WTC11 (cell line): ENCODE results near the gene CXCR5.

Experiments used
- ATF3 ChIP-seq: sonication (generic); formaldehyde crosslinking; conservative IDR thresholded peaks from 2 replicates; pipeline ENCODE4 v1.8.1; 2022; ENCODE audit warnings: mild to moderate bottlenecking, missing genetic modification reagents
- CTCF ChIP-seq: fragments of 200-600 bp; IDR thresholded peaks from 2 replicates; pipeline ENCODE4 v1.8.0; 2022; ENCODE audit warnings: antibody characterized with exemption
- ELF4 ChIP-seq: sonication (generic); formaldehyde crosslinking; IDR thresholded peaks from 2 replicates; pipeline ENCODE4 v1.8.1; 2022; ENCODE audit warnings: low read depth, mild to moderate bottlenecking, moderate library complexity, missing genetic modification reagents
- ESRRA ChIP-seq: sonication (generic); formaldehyde crosslinking; IDR thresholded peaks from 2 replicates; pipeline ENCODE4 v1.8.1; 2022; ENCODE audit warnings: mild to moderate bottlenecking, missing genetic modification reagents, borderline replicate concordance
- ETV6 ChIP-seq: sonication (generic); formaldehyde crosslinking; IDR thresholded peaks from 2 replicates; pipeline ENCODE4 v1.8.1; 2022; ENCODE audit warnings: mild to moderate bottlenecking, missing genetic modification reagents
- FOXK1 ChIP-seq: sonication (generic); formaldehyde crosslinking; IDR thresholded peaks from 2 replicates; pipeline ENCODE4 v1.8.0; 2022; ENCODE audit warnings: mild to moderate bottlenecking, moderate library complexity, missing genetic modification reagents
- FOXP1 ChIP-seq: sonication (generic); formaldehyde crosslinking; IDR thresholded peaks from 2 replicates; pipeline ENCODE4 v1.8.0; 2022; ENCODE audit warnings: missing genetic modification reagents, mild to moderate bottlenecking, moderate library complexity, borderline replicate concordance
- FOXP4 ChIP-seq: sonication (generic); formaldehyde crosslinking; IDR thresholded peaks from 2 replicates; pipeline ENCODE4 v1.8.0; 2022; ENCODE audit warnings: mild to moderate bottlenecking, missing genetic modification reagents
- GRHL2 ChIP-seq: fragments of 250-450 bp; sonication (Bioruptor Pico); IDR thresholded peaks from 2 replicates; pipeline ENCODE4 v1.8.0; 2022; ENCODE audit warnings: mild to moderate bottlenecking, moderate library complexity; ENCODE audit not compliant: insufficient replicate concordance, severe bottlenecking
- JAZF1 ChIP-seq: fragments of 250-450 bp; sonication (Bioruptor Pico); IDR thresholded peaks from 2 replicates; pipeline ENCODE4 v1.9.0; 2021; ENCODE audit warnings: moderate library complexity, mild to moderate bottlenecking, inconsistent platforms
- KAT7 ChIP-seq: sonication (generic); formaldehyde crosslinking; IDR thresholded peaks from 2 replicates; pipeline ENCODE4 v1.8.1; 2023; ENCODE audit warnings: missing genetic modification reagents, mild to moderate bottlenecking, borderline replicate concordance
- SMAD4 ChIP-seq: sonication (generic); formaldehyde crosslinking; IDR thresholded peaks from 2 replicates; pipeline ENCODE4 v1.8.0; 2022; ENCODE audit warnings: mild to moderate bottlenecking, missing genetic modification reagents
- TF ChIP-seq, protein P1 (sequence below): sonication (generic); formaldehyde crosslinking; IDR thresholded peaks from 2 replicates; pipeline ENCODE4 v1.8.0; 2022; ENCODE audit warnings: mild to moderate bottlenecking, missing genetic modification reagents

DNA sequence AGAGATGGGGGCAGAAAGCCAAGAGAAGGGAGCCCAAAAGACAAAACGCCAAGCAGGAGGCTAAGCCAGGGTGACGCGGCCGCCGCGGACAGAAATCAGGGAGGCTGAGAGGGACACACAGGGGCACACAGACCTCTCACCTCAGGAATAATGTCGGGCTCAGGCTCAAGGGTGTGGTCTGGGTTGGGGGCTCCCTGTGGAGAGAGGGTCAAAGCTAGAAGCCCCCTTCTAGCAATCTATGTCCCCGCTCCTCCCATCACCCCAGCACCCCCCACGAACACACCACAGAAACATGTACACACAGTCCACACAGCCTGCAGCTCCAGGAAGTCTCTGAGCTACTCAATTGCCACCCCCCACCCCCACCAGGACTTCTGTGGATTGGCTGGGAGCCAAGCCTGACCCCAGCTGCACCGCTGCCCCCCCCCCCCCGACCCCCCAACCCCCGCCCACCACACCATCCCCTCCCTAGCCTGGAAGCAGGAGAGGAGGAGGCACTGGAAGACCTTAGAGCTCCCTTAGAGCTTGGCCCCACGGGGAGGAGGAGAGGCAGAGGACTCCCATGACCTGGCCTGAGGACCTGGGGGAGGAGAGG is 35.1 kb downstream of the CXCR5 start:
- no peak for TF ChIP-seq CTCF
- no peak for TF ChIP-seq GRHL2 (CRISPR knock-in tag)
- TF ChIP-seq ELF4 (CRISPR knock-in tag), result no peak
- TF ChIP-seq FOXP4 (CRISPR knock-in tag), result no peak
- no peak for TF ChIP-seq ATF3 (CRISPR knock-in tag)
- no peak for TF ChIP-seq SMAD4 (CRISPR knock-in tag)
- TF ChIP-seq FOXP1 (CRISPR knock-in tag), result no peak
- no peak for TF ChIP-seq FOXK1
- TF ChIP-seq, protein P1, sequence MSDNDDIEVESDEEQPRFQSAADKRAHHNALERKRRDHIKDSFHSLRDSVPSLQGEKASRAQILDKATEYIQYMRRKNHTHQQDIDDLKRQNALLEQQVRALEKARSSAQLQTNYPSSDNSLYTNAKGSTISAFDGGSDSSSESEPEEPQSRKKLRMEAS (CRISPR knock-in tag), result no peak
- TF ChIP-seq JAZF1 (CRISPR knock-in tag), result no peak
- TF ChIP-seq ETV6 (CRISPR knock-in tag), result no peak
- no peak for TF ChIP-seq KAT7
- TF ChIP-seq ESRRA, result no peak
